Measurements from ENCODE around the gene MED27. TPM values are rescaled to one million over a fixed set of nuclear protein-coding genes. Genes with fewer than 3 reads are reported as not detected.

The MED27 gene
- total and polyA plus RNA-seq, 2 of the 13 experiments (the other 11 are each of a cell fraction or from before 2014, with no cell fraction given) = 16.9 to 19.0 TPM

- TF ChIP-seq ZNF574 (CRISPR knock-in tag; IDR thresholded peaks at IDR 0.05) (0 out of 2 replicates have a peak, but pooled peaks have one; percentile 21), FOXP1 (IDR thresholded peaks at IDR 0.05) (no peak), FOXP1 (CRISPR knock-in tag; IDR thresholded peaks at IDR 0.05) (no peak)
- TF ChIP-seq, protein P1, sequence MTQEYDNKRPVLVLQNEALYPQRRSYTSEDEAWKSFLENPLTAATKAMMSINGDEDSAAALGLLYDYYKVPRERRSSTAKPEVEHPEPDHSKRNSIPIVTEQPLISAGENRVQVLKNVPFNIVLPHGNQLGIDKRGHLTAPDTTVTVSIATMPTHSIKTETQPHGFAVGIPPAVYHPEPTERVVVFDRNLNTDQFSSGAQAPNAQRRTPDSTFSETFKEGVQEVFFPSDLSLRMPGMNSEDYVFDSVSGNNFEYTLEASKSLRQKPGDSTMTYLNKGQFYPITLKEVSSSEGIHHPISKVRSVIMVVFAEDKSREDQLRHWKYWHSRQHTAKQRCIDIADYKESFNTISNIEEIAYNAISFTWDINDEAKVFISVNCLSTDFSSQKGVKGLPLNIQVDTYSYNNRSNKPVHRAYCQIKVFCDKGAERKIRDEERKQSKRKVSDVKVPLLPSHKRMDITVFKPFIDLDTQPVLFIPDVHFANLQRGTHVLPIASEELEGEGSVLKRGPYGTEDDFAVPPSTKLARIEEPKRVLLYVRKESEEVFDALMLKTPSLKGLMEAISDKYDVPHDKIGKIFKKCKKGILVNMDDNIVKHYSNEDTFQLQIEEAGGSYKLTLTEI (CRISPR knock-in tag; conservative IDR thresholded peaks at IDR 0.05) = no peak
Observed at GRCh38 chr9:131837316-131837715, 242.4 kb downstream of the MED27 start (continued).

DNA sequence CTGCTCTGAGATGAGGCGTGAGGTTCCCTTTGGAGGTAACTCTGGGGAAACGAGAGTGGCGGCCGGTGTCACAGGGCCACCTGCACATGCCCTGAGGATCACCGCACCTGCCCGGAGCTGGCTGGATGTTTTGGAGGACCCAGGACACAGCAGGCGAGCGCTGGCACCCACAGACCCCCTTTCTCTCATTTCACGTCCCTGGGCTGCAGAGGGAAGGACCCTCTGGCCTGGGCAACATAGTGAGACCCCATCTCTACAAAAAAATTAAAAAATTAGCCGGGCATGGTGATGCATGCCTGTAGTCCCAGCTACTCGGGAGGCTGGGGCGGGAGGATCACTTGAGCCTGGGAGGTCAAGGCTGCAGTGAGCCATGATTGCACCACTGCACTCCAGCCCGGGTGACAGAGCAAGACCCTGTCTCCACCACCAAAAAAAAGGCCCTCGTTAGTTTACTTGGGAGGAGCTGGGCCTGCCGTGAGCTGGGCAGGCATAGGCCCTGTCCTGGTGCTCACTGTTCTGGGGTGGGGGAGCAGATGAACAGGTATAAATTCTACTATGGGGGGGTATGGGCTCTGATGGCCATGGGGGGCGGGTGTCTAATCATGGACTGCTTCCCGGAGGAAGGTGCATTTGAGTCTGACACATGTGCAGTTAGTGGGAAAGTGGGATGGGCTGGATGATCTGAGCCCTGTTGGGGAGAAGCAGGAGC, 242.9 kb downstream of the MED27 start:
- Histone ChIP-seq H3K4me2 (ENCODE audit: low read depth, low read length) (no peak overlapping the region), H3K79me2 (ENCODE audit: insufficient read depth, low read length) (no peaks in the 10 kb centered on the region), H4K20me1 (ENCODE audit: insufficient read depth, low read length) (0 out of 2 replicates have a peak, but pooled peaks cover 2% of the 10 kb centered on the region), H3K36me3 (replicated peaks in 1 of 2; ENCODE audit: control insufficient read depth in 1 of 2, insufficient read depth in 2 of 2, low read length in 2 of 2) (no peaks in the 10 kb centered on the region), H3K27me3 (ENCODE audit: control insufficient read depth in 1 of 2, insufficient read depth in 2 of 2, low read length in 2 of 2) (peaks cover 15 to 80% of the 10 kb centered on the region in 2 experiments), H2AFZ (ENCODE audit: low read length) (no peak overlapping the region), H3K4me3 (replicated peaks in 1 of 3; ENCODE audit: insufficient read depth in 1 of 3, low read depth in 2 of 3, low read length in 3 of 3) (no peak overlapping the region), H3K27ac (ENCODE audit: extremely low read length, insufficient read depth, low read length) (no peak overlapping the region), H3K9ac (ENCODE audit: insufficient read depth, low read depth, low read length) (no peak overlapping the region), H3K9me3 (ENCODE audit: low read length) (no peaks in the 10 kb centered on the region), H3K4me1 (ENCODE audit: insufficient read depth, low read length) (peaks cover 6% of the 10 kb centered on the region; the same call in 1 of the 2 replicates)
- CTCF ChIA-PET (ENCODE audit: low intra/inter-chr PET ratio, low total read pairs) = no interaction called here
- DNase-seq (ENCODE audit: low spot score) = no peak
- in situ Hi-C loops (cut with HindIII; ENCODE audit: extremely low pct_ligation_motif_present, low pct_unique_long_range_greater_than_20kb) (no loop called here), intact Hi-C loops (cut with micrococcal nuclease; ENCODE audit: unreplicated experiment) (no loop called here)
- no peak for FAIRE-seq
- no peak for ATAC-seq
- POLR2A ChIA-PET = no interaction called here
- BruUV-seq (replicated peaks) = no TSS peak
- WGBS (ENCODE audit: low lambda C conversion rate) = 19% methylated on average over 7 of the region's 17 CpGs
- TF ChIP-seq ZNF446 (CRISPR knock-in tag; IDR thresholded peaks at IDR 0.05) (no peak), FLYWCH1 (CRISPR knock-in tag; IDR thresholded peaks at IDR 0.05) (no peak), ZNF562 (CRISPR knock-in tag; IDR thresholded peaks at IDR 0.05; ENCODE audit: borderline replicate concordance) (no peak), LBX2 (CRISPR knock-in tag; IDR thresholded peaks at IDR 0.05; ENCODE audit: borderline replicate concordance) (no peak), THAP7 (CRISPR knock-in tag; IDR thresholded peaks at IDR 0.05) (no peak), PAX8 (CRISPR knock-in tag; IDR thresholded peaks at IDR 0.05; ENCODE audit: borderline replicate concordance) (no peak)
- TF ChIP-seq, protein P2, sequence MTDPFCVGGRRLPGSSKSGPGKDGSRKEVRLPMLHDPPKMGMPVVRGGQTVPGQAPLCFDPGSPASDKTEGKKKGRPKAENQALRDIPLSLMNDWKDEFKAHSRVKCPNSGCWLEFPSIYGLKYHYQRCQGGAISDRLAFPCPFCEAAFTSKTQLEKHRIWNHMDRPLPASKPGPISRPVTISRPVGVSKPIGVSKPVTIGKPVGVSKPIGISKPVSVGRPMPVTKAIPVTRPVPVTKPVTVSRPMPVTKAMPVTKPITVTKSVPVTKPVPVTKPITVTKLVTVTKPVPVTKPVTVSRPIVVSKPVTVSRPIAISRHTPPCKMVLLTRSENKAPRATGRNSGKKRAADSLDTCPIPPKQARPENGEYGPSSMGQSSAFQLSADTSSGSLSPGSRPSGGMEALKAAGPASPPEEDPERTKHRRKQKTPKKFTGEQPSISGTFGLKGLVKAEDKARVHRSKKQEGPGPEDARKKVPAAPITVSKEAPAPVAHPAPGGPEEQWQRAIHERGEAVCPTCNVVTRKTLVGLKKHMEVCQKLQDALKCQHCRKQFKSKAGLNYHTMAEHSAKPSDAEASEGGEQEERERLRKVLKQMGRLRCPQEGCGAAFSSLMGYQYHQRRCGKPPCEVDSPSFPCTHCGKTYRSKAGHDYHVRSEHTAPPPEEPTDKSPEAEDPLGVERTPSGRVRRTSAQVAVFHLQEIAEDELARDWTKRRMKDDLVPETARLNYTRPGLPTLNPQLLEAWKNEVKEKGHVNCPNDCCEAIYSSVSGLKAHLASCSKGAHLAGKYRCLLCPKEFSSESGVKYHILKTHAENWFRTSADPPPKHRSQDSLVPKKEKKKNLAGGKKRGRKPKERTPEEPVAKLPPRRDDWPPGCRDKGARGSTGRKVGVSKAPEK (CRISPR knock-in tag; IDR thresholded peaks at IDR 0.05; ENCODE audit: borderline replicate concordance) = no peak
- TF ChIP-seq, protein P3, sequence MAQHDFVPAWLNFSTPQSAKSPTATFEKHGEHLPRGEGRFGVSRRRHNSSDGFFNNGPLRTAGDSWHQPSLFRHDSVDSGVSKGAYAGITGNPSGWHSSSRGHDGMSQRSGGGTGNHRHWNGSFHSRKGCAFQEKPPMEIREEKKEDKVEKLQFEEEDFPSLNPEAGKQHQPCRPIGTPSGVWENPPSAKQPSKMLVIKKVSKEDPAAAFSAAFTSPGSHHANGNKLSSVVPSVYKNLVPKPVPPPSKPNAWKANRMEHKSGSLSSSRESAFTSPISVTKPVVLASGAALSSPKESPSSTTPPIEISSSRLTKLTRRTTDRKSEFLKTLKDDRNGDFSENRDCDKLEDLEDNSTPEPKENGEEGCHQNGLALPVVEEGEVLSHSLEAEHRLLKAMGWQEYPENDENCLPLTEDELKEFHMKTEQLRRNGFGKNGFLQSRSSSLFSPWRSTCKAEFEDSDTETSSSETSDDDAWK (CRISPR knock-in tag; IDR thresholded peaks at IDR 0.05) = no peak
